Measurements from ENCODE around the gene PGF.

DNA sequence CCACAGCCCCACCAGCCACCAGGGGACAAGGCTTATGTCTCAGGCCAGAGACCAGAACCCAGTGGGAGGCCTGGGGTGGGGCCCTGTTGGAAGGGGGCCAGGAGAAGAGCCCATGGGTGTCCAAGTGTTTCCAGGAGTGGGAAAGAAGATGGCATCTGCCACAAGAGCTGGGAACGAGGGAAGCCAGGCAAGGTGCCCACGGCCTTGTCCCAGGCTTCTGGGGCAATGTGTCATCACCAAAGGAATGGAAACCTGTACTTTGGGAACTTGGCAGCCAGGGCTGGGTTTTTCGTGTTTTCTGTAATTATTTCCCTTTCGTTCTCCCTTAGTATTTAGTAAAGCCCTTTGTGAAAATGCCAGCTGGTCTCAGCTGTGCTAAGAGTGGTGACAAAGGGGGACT, 5.3 kb upstream of the PGF start:
- TF ChIP-seq, protein P1, sequence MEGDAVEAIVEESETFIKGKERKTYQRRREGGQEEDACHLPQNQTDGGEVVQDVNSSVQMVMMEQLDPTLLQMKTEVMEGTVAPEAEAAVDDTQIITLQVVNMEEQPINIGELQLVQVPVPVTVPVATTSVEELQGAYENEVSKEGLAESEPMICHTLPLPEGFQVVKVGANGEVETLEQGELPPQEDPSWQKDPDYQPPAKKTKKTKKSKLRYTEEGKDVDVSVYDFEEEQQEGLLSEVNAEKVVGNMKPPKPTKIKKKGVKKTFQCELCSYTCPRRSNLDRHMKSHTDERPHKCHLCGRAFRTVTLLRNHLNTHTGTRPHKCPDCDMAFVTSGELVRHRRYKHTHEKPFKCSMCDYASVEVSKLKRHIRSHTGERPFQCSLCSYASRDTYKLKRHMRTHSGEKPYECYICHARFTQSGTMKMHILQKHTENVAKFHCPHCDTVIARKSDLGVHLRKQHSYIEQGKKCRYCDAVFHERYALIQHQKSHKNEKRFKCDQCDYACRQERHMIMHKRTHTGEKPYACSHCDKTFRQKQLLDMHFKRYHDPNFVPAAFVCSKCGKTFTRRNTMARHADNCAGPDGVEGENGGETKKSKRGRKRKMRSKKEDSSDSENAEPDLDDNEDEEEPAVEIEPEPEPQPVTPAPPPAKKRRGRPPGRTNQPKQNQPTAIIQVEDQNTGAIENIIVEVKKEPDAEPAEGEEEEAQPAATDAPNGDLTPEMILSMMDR (IDR thresholded peaks at IDR 0.05), result no peak
- no peak for TF ChIP-seq POLR2A (IDR thresholded peaks at IDR 0.05)
